Cortex of kidney (tissue), 1 donor: ENCODE data around the gene EPB41L3.

ENCODE experiments used
- DNase-seq: peaks from one replicate; lab custom pipeline; 2025; lab: John Stamatoyannopoulos, UW

EPB41L3 gene

DNA sequence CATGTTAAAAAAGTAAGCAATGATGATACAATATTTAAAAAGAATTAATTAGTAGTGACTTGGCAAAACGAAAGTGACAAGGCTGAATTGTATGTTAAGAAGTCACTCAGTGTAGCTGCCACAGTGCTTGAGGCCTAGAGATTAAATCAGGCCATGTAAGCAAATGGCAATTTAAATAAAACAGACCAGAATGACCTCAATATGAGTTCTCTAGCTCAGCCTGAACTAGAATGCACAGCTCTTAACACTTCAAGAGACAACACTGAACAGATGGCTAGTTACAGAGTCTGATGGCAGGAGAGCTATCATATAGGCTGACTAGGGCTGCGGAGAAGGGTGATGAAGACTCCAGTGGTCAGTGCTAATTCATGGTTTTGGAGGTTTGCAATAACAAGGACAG, 130.3 kb downstream of the EPB41L3 start:
- DNase-seq: no peak

DNA sequence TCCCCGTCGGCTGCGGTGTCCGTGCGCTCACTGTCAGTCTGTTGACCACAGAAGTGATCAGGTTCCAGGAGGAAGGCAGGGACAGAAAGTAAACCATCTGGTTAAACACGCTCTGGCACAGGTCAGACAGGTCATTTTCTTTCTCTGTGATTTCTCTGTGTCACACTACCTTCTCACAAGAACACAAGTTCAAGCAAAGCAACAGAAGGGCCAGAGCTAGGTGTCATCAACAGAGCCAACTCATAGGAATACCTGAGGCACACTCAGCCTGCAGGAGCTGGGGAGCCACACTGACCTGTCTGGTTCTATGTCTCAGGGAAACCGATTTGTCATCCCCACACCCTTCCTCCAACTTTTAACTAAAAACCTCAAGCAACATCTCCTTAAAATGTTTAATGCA, 133.2 kb downstream of the EPB41L3 start:
- DNase-seq: no peak

DNA sequence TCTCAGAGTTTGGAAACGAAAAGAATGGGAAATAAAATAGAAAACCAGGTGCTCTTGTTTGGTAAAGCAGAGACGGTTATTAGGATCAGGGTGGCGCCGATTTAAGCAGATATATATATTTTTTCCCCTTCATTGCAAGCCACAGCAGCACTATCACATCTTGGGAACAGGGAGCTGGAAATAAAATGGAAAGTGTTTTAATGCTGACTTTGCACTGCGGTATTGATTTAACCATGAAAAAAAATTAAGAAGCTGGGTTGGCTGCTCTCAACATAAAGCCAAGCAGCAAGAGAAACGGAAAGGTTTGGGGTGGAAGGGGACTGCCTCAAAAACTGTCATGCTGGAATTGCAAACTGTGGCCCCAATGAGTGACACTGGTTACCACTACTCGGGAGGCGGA, 145.5 kb downstream of the EPB41L3 start:
- no peak for DNase-seq

DNA sequence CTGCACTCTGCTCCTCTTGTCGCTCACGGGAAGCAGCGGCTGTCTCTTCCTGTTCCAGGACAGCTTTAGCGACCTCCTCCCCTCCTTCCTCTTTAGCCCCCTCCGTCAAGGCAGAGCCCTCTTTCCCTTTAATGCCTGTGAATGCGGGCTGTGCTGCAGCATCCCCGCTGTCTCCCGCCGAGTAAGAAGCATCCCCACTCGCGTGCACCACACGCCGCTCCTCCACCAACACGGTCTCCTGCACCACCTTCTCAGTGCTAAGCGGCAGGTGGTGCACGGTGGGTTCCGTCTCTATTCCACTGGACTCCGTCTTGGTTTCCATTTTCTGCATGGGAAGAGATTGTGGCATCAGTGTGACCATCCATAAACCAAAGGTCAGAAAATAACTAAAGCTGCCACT, 146.7 kb downstream of the EPB41L3 start:
- no peak for DNase-seq

DNA sequence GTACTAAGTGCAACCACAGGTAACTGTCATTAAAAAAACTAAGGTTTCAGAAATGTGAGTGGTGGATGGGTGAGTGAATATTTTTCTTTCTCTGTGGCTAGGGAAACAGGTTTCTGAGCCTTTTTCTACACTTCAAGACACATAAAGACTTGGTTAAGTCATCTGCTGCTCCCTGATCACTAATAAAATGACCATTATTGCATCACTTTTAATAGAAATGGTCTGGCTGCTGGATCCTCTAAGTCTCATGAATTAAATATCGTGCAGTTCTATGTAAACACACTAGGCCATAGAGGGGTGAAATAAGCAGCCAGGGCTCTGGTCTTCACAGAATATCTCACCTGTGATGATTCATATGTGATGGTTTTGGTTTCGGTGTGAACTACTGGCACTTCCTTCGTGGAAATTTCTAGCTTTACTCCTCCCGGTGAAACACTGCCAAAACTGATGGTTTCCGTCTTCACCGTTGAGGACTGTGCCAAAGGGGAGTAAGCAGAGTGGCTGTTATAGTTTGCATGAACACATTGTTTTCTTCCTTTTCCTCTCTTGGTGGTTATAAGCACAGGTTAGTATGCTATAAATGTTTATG, 147.8 kb downstream of the EPB41L3 start:
- no peak for DNase-seq

DNA sequence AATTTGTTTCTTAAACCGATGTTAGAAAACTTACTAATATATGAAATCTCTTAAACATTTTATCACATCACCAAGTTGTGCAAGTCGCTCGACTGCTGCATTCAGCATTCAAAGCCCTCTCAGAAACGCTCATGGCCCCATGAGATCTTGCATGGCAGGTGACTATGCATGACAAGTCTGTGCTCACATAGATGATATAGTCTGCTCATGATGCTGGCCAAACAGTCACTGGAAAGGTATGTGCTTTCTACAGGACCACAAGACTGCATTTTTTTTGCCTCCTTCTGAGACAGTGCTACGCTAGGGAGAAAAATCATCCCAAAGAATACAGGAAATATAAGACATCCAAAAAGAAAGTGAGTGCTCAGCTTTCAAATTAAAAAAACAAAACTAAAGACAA, 150.0 kb downstream of the EPB41L3 start:
- no peak for DNase-seq

DNA sequence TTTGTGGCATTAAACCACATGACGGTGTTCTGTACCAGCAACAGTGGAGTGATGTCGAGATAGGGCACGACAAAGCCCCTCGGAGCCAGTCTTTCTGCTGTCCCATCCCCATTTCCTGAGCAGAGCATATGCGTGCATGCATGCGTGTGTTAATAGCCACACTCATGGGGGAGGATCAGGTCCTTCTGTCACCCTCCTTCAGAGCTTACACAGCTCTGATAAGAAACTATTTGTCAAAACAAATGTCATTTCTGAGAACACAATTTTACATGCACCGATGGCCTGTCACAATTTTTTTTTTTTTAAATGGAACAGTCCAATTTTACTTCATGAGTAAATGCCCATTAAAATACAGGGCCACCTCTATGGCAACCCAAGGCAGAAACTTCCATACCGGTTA, 152.4 kb downstream of the EPB41L3 start:
- no peak for DNase-seq

DNA sequence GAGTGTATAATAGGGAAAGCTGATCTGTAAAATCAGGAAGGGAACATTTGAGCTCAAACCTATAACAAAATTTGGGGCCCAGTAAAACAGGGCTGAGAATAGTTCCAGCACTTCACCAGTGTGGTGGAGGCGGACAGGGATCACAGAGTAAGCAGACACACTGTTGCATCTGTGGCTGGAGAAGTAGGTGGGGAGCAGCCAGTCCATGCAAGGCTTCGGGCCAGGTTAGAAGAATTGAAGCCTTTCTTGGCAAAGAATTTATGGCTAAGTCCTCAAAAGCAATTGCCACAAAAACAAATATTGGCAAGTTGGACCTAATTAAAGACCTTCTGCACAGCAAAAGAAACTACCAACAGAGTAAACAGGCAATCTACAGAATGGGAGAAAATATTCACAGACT, 154.4 kb downstream of the EPB41L3 start:
- DNase-seq: no peak

DNA sequence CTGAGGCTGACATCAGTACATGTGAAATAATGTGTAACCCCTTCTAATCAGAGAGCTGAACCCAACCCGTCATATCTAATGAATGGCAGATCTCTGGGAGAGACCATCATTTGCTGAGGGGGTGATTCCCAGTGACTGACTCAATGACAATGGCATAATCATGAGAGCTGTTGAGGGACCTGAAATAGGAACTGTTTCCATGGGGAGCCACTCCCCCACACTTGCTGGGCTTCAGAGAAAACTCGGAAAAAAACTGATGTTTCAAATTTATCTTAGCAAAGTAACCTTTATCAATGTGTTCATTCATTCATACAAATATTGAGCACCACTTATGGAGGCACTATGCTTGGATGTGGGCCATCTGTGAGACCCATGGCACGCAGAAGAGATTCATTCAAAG, 154.9 kb downstream of the EPB41L3 start:
- DNase-seq: no peak

DNA sequence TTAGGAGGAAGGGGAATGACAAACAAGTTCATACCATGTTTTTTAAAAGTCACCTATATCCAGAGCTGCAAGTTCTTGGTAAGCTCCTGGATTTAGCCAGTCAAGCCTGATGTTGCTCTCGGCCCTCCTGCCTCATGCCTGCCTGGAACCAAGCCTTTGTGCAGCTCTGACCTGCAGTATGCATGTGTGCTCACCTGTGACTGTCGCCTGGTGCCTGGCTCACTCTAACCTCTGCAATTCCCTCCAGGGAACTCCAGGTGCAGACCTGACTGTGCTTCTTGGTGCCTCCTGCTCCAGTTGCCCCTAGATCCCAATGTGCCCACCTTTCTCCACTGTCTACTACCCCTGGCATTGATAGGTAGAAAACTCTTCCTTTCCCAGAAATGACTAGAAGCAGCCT, 163.2 kb downstream of the EPB41L3 start:
- DNase-seq: no peak

DNA sequence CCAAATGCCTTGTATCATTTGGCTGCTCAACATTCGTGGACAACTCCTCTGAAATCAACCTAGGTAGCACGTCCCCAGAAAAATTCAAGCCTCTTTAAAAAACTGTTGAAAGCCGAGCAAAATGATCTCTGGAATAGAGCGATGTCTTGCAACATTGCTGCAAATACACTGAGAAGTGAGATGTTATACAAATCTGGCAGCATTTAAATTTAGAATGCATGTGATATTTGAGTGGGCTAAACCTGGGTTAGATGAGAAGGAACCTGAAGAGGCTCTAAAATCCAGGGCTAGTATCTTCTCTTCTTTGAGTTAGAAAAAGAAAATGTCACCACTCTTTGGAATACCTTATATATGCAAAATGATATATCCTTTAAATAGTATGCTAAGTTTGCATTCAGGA, 166.8 kb downstream of the EPB41L3 start:
- DNase-seq: no peak

DNA sequence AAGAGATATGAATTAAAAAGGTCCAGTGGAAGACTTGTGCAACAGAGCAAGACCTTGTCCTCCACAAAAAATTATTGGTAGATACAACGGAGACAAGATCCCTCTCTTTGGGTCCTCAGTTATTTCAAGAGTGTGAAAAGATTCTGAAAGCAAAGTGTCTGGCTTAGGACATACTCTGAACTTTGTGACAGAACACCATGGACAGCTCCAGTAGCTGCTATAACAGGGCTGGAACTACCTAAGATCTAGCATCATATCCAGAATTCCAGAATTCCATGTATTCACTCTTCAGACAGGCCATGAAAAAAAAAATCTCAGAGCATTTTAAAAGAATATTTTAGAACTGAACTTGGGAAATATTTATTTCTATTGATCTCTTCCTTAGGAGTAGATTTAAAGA, 173.5 kb downstream of the EPB41L3 start:
- no peak for DNase-seq

DNA sequence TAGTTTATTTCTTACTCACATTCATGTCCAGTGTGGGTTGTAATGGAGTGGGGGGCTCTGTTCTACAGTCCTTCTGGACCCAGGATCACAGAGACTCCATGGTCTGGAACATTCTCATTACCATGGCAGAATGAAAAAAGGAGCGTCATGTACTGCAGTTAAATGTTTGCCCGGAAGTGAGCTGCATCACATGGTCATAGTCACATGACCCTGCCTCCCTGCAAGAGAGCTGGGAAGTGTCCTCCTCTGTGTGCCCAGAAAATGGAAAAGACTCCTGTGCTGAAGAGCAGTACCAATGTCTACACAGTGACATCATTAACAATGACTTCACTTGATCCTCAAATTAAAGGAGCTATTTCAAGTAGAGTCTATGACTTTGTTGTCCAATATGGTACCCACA, 174.3 kb downstream of the EPB41L3 start:
- DNase-seq: no peak

DNA sequence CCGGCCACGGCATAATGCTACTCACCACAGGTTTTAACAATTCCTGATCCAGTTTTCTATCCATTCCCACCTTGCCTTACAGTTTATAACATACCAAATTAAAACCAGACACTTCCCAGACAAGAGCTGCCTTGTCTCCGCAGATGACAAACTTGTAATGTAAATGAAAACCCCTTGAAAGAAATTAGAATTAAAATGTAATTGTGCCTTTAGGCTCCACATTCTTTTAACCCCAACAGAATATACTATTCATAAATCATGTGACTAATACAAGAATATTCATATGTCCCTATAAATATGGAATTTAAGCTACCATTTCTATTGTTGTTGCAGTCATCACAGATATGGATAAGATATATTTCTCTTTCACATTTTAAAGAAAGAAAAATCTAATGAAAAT, 178.4 kb downstream of the EPB41L3 start:
- no peak for DNase-seq

DNA sequence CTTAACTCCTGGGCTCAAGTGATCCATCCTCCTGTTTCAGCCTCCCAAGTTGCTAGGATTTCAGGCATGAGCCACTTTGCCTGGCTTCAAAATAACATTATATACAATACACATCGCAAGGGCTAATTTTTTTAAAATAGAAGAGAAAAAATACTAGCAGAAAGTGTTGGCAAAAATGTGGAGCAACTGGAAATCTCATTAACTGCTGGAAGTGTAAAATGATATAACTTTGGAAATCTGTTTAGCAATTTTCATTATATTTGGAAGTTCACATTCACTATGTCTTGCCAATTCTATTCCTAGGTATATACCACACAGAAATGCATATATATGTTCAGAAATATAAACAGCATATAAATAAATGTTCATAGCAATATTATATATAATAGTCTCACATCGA, 193.2 kb downstream of the EPB41L3 start:
- DNase-seq: no peak
